ENCODE results near the gene PPARA.
"Not testable (repeated sequence)": the region's sequence is repeated elsewhere in the genome, so short reads cannot be mapped to it uniquely, and the experiment has no call there.

The PPARA gene

GRCh38 chr22:46244771-46245170, 94.4 kb downstream of the PPARA start:
- DNase-seq (ENCODE audit: low read depth): no peak

GRCh38 chr22:46245511-46245910, 95.2 kb downstream of the PPARA start:
- DNase-seq (ENCODE audit: low read depth): no peak

- DNase-seq (ENCODE audit: low read depth): no peak
Measured at GRCh38 chr22:46246178-46246577, 95.9 kb downstream of the PPARA start.

- DNase-seq (ENCODE audit: low read depth): no peak
Measured at GRCh38 chr22:46247443-46247975, 97.2 kb downstream of the PPARA start.

GRCh38 chr22:46250035-46250782, 99.9 kb downstream of the PPARA start, which contains the start of gene CDPF1:
Gene CDPF1 (minus strand): TSS chr22:46250293. CDS start chr22:46248284, 2,009 bp downstream.
- peak; percentile 71 for DNase-seq (ENCODE audit: low read depth)

- DNase-seq (ENCODE audit: low read depth): no peak
Measured at GRCh38 chr22:46250783-46251125, 100.4 kb downstream of the PPARA start.

GRCh38 chr22:46251266-46251665, 100.9 kb downstream of the PPARA start:
- DNase-seq (ENCODE audit: low read depth): no peak

GRCh38 chr22:46251816-46252380, 101.6 kb downstream of the PPARA start:
- DNase-seq (ENCODE audit: low read depth): no peak

GRCh38 chr22:46256358-46256958, 106.1 kb downstream of the PPARA start:
- DNase-seq (ENCODE audit: low read depth): peak; percentile 91

- DNase-seq (ENCODE audit: low read depth): no peak
Measured at GRCh38 chr22:46259374-46259773, 109.0 kb downstream of the PPARA start.

- no peak for DNase-seq (ENCODE audit: low read depth)
Measured at GRCh38 chr22:46260038-46260437, 109.7 kb downstream of the PPARA start.

GRCh38 chr22:46262449-46263215, 112.3 kb downstream of the PPARA start:
- DNase-seq (ENCODE audit: low read depth): peak; percentile 49

GRCh38 chr22:46263216-46263590, 112.9 kb downstream of the PPARA start, which contains the start of gene PKDREJ:
Gene PKDREJ (minus strand): TSS chr22:46263343. CDS start chr22:46263322, 21 bp downstream.
- no peak for DNase-seq (ENCODE audit: low read depth)

GRCh38 chr22:46264520-46264919, 114.2 kb downstream of the PPARA start:
- DNase-seq (ENCODE audit: low read depth): not testable (repeated sequence)

GRCh38 chr22:46265627-46266026, 115.3 kb downstream of the PPARA start:
- not testable (repeated sequence) for DNase-seq (ENCODE audit: low read depth)

- peak; percentile 57 for DNase-seq (ENCODE audit: low read depth)
Measured at GRCh38 chr22:46267431-46268279, 117.3 kb downstream of the PPARA start, which contains the start of gene TTC38. Gene TTC38 (plus strand): TSS chr22:46268008. CDS start chr22:46268040, 32 bp downstream.

- DNase-seq (ENCODE audit: low read depth): no peak
Measured at GRCh38 chr22:46269564-46269963, 119.2 kb downstream of the PPARA start.

- no peak for DNase-seq (ENCODE audit: low read depth)
Measured at GRCh38 chr22:46272196-46272595, 121.9 kb downstream of the PPARA start.

GRCh38 chr22:46272762-46273431, 122.6 kb downstream of the PPARA start:
- no peak for DNase-seq (ENCODE audit: low read depth)

GRCh38 chr22:46273432-46274148, 123.3 kb downstream of the PPARA start:
- no peak for DNase-seq (ENCODE audit: low read depth)

Data from amniotic epithelial cell (primary cell).